HG03064 (cell line): ENCODE results near the gene STX19.
A peak's percentile ranks its signal among the peaks of the same experiment; 100 is the strongest.
"Not testable (repeated sequence)": the region's sequence is repeated elsewhere in the genome, so short reads cannot be mapped to it uniquely, and the experiment has no call there.

Source experiments
- ATAC-seq: cut with Tn5 transposase; IDR thresholded peaks from one replicate; pipeline ENCODE4 v1.9.1; 2021; ENCODE audit warnings: low read depth; ENCODE audit not compliant: unreplicated experiment

Gene STX19

GRCh38 chr3:94028093-94028837, at the start of gene STX19:
Gene STX19, minus strand, starts transcription at chr3:94028597. Its CDS starts 13,328 bp downstream, at chr3:94015269.
- no peak for ATAC-seq

GRCh38 chr3:94076055-94076454, 47.7 kb upstream of the STX19 start:
- no peak for ATAC-seq

- peak; percentile 90 for ATAC-seq
Measured at GRCh38 chr3:94071713-94072284, 43.4 kb upstream of the STX19 start.

GRCh38 chr3:94070341-94070911, 42.0 kb upstream of the STX19 start:
- ATAC-seq = peak; percentile 51

GRCh38 chr3:94069194-94069813, 40.9 kb upstream of the STX19 start:
- no peak for ATAC-seq

- no peak for ATAC-seq
Measured at GRCh38 chr3:94066506-94067500, 38.4 kb upstream of the STX19 start.

GRCh38 chr3:94065819-94066480, 37.6 kb upstream of the STX19 start:
- no peak for ATAC-seq

- ATAC-seq = no peak
Measured at GRCh38 chr3:94065122-94065521, 36.7 kb upstream of the STX19 start.

- ATAC-seq = no peak
Measured at GRCh38 chr3:94064243-94064860, 36.0 kb upstream of the STX19 start.

- no peak for ATAC-seq
Measured at GRCh38 chr3:94063496-94064119, 35.2 kb upstream of the STX19 start.

GRCh38 chr3:94062513-94063404, 34.4 kb upstream of the STX19 start, which contains the start of the genes DHFR2 and NSUN3:
Gene DHFR2, minus strand, starts transcription at chr3:94062916. Its CDS starts 1,405 bp downstream, at chr3:94061511.
Gene NSUN3, plus strand, starts transcription at chr3:94063061. Its CDS starts 66 bp downstream, at chr3:94063127.
- ATAC-seq = peak; percentile 94

GRCh38 chr3:94061297-94061696, 32.9 kb upstream of the STX19 start:
- ATAC-seq = no peak

- no peak for ATAC-seq
Measured at GRCh38 chr3:94050546-94050945, 22.1 kb upstream of the STX19 start.

GRCh38 chr3:94049267-94049666, 20.9 kb upstream of the STX19 start:
- ATAC-seq = no peak

GRCh38 chr3:94046533-94046932, 18.1 kb upstream of the STX19 start:
- no peak for ATAC-seq

- not testable (repeated sequence) for ATAC-seq
Measured at GRCh38 chr3:94044100-94044936, 15.9 kb upstream of the STX19 start.

GRCh38 chr3:94043285-94043684, 14.9 kb upstream of the STX19 start:
- no peak for ATAC-seq
